ENCODE measurements around the gene EXOC3.

DNA sequence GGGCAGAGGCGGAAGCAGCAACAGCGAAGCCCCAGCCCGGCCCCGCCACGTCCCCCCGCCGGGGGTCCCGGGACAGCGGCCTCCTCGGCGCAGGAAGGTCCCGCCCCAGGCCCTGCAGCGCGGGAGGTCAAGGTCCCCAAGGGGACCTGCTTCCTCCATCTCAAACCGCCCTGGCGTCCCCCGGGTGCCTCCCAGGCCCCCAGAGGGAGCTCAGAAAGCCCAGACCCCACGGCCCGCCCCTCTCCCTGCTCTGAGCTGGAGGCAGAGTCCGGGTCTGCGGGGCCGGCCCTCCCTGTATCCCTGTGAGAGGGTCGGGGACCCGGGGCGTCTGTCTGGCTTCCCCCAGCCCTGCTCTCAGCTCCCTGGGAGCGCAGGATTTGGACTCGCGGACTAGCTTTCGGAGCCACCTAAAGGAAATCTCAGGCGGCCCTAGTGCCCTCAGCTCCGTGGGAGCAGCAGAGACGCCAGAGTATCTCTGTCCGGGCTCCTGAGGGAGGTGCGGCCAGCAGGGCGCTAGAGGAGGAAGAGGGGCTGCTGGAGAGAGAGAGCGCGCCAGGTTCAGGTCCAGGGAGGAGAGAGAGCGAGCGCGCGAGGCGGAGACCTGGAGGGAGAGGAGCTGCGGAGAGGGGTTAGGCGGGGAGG, 30.7 kb downstream of the EXOC3 start:
- no peak for TF ChIP-seq EP300 (IDR thresholded peaks at IDR 0.05)
- TF ChIP-seq POLR2A (IDR thresholded peaks at IDR 0.05): no peak
- TF ChIP-seq, protein P1, sequence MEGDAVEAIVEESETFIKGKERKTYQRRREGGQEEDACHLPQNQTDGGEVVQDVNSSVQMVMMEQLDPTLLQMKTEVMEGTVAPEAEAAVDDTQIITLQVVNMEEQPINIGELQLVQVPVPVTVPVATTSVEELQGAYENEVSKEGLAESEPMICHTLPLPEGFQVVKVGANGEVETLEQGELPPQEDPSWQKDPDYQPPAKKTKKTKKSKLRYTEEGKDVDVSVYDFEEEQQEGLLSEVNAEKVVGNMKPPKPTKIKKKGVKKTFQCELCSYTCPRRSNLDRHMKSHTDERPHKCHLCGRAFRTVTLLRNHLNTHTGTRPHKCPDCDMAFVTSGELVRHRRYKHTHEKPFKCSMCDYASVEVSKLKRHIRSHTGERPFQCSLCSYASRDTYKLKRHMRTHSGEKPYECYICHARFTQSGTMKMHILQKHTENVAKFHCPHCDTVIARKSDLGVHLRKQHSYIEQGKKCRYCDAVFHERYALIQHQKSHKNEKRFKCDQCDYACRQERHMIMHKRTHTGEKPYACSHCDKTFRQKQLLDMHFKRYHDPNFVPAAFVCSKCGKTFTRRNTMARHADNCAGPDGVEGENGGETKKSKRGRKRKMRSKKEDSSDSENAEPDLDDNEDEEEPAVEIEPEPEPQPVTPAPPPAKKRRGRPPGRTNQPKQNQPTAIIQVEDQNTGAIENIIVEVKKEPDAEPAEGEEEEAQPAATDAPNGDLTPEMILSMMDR (IDR thresholded peaks at IDR 0.05): no peak

Measured in gastroesophageal sphincter (tissue), 3 donors.